Skeletal muscle cell (primary cell): ENCODE measurements around the gene BPI.
"Not testable (repeated sequence)": the region's sequence is repeated elsewhere in the genome, so short reads cannot be mapped to it uniquely, and the experiment has no call there.

Experiments
- DNase-seq: peaks from one replicate; pipeline ENCODE4 v3.0.0-alpha.2; 2010; ENCODE audit warnings: low read depth
- H3K4me3 ChIP-seq: 2 replicates; pipeline ENCODE4 v1.5.1; 2011; ENCODE audit warnings: low read depth, mild to moderate bottlenecking, control low read depth, low read length, moderate library complexity

Gene BPI

DNA sequence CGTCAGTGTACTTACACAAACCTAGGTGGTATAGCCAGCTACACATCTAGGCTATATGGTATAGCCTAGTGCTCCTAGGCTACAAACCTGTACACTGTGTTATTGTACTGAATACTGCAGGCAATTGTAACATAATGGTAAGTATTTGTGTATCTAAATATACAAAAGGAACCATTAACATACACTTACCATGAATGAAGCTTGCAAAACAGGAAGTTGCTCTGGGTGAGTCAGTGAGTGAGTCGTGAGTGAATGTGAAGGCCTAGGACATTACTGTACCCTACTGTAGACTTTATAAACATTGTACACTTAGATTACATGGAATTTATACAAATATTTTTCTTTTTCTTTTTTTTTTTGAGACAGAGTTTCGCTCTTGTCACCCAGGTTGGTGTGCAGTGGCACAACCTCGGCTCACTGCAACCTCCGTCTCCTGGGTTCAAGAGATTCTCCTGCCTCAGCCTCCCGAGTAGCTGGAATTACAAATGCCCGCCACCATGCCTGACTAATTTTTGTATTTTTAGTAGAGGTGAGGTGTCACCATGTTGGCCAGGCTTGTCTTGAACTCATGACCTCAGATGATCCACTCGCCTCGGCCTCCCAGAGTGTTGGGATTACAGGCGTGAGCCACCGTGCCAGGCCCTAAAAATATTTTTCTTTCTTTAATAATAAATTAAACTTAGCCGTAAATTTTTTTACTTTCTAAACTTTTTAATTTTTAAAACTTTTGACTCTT is 28.0 kb upstream of the BPI start:
- no peak overlapping the region for H3K4me3 ChIP-seq
- no peak for DNase-seq

DNA sequence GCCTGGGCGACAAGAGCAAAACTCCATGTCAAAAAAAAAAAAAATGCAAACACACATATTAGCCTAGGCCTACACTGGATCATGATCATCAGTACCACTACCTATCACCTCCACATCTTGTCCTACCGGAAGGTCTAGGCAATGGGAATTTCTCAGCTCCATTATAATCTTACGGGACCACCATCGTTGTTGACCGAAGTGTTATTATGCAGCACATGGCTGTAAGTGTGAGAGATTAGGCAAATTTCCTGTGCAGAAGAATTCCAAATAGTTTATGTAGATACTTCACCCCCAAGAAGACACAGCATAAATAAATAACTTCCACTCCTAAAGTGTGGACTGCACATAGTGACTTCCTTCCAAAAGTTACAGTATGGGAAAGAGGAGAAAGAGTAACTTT is 26.7 kb upstream of the BPI start:
- no peak for DNase-seq
- no peak overlapping the region for H3K4me3 ChIP-seq

DNA sequence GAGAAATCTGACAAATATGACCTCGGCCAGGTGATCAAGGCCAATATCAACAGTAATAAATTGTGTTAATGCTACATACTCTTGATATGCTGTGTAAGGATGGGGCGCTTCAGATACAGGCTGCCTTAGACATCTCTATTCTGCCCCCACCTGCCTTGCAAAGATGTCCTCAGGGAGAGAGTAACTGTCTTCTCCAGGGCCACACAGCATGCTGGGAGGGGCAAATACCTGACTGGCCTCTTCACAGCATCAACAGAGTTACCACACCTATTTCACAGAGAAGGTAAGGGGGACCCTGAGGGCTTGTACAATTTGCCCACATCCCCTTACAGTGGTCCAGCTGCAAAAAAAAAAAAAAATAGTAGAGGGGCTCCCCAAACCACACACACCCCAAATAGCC is 26.3 kb upstream of the BPI start:
- no peak for DNase-seq
- H3K4me3 ChIP-seq: no peak overlapping the region

DNA sequence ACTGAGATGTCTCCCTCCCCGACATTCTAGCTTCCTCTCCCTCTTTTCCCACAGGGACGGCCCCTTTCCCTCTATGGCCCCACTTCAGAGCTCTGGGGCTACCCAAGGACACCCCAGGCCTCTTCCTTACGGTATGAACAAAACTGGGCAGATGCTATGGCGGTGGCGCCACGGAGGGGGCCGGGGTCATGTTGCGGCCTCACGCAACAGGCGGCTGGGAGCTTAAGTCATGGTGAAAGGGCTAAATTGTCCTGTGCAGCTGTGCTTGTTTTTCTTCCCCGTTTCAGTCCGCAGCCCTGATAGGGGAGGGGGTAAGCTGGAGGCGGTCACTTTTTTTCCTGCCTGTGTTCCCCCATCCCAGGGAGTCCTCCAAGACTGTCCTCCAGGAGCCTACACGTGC is 25.8 kb upstream of the BPI start:
- H3K4me3 ChIP-seq: no peak overlapping the region
- no peak for DNase-seq

DNA sequence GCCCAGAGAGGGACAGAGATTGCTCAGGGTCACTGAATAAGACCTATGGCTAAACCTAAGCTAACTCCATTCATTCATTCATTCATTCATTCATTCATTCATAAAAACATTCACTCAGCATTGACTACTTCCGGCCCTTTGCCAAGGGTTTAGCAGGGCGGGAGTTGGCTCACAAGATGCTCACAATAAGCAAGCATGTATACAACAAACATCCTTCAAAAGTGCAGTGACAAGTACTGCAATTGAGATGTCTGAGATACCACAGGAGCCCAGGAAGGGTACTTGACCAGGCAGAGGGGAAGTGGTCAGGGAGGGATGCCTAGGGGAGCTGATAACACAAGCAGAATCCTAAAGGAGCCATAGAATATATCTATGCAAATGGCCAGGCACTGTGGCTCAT is 25.2 kb upstream of the BPI start:
- H3K4me3 ChIP-seq: no peak overlapping the region
- DNase-seq: no peak

DNA sequence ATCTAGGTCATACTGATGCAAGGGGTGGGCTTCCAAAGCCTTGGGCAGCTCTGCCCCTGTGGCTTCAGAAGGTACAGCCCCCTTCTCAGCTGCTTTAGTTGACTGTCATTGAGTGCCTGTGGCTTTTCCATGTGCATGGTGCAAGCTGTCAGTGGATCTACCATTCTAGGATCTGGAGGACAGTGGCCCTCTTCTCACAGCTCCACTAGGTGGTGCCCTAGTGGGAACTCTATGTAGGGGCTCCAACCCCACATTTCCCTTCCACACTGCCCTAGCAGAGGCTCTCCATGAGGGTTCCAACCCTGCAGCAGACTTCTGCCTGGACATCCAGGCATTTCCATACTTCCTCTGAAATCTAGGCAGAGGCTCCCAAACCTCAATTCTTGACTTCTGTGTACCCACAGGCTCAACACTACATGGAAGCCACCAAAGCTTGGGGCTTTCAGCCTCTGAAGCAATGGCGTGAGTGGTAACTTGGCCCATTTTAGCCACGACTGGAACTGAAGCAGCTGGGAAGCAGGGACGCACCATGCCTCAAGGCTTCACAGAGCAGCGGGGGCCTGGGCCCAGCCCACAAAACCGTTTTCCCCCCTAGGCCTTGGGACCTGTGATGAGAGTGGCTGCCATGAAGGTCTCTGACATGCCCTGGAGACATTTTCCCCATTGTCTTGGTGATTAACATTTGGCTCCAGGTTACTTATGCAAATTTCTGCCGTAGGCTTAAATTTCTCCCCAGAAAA is 22.6 kb upstream of the BPI start:
- not testable (repeated sequence) for H3K4me3 ChIP-seq, DNase-seq

DNA sequence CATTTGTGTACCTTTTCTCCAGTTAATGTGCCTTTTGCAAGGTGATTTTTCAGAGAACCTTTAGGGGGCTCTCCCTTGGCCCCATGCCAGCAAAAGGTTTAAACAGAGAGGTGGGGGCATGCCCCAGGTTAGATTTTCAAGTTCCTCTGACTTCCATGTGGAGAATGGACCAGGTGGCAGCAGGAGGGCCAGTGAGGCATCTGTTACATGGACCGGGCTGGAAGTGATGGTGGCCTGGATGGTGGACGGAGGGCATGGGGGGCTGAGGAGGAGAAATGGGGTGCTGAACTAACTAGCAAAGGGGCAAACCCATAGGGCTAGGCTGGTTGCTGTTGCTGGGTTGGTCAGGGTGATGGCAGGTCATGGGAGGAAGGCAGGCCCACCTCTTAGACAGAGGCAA is 20.7 kb upstream of the BPI start:
- no peak overlapping the region for H3K4me3 ChIP-seq
- DNase-seq: no peak

DNA sequence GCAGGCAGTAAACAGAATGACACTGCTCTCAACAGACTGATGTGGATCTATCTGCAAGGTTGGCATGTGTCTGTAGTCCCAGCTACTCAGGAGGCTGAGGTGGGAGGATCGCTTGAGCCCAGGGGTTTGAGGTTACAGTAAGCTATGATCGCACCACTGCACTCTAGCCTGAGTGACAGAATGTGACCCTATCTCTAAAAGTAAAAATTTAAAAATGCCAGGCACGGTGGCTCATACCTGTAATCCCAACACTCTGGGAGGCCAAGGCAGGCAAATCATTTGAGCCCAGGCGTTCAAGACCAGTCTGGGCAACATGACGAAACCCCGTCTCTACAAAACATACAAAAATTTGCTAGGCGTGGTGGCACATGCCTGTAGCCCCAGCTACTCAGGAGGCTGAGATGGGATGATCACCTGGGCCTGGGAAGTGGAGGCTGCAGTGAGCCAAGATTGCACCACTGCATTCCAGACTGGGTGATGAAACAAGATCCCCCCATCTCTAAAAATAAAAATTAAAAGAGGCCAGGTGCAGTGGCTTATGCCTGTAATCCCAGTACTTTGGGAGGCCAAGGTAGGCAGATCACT is 19.8 kb upstream of the BPI start:
- not testable (repeated sequence) for H3K4me3 ChIP-seq, DNase-seq

DNA sequence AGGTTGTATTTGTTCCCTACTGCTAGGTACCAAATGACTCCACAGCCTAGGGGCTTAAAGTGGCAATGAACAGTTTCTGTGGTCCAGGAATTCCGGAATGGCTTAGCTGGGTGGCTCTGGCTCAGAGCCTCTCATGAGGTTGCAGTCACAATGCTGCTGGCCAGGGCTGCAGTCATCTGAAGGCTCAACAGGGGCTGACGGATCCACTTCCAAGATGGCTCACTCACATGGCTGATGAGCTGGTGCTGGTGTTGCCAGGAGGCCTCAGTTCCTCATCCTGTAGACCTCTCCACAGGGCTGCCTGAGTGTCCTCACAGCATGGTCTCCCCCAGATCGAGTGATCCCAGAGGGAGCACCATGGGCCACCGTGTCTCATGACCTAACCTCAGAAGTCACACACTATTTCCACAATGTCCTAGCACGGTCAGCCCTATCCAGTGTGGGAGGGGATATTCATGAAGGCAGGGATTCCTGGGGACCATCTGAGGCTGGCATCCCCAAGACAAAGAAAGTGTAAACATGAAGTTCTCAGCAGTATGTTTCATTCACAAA is 19.0 kb upstream of the BPI start:
- H3K4me3 ChIP-seq: no peak overlapping the region
- no peak for DNase-seq

DNA sequence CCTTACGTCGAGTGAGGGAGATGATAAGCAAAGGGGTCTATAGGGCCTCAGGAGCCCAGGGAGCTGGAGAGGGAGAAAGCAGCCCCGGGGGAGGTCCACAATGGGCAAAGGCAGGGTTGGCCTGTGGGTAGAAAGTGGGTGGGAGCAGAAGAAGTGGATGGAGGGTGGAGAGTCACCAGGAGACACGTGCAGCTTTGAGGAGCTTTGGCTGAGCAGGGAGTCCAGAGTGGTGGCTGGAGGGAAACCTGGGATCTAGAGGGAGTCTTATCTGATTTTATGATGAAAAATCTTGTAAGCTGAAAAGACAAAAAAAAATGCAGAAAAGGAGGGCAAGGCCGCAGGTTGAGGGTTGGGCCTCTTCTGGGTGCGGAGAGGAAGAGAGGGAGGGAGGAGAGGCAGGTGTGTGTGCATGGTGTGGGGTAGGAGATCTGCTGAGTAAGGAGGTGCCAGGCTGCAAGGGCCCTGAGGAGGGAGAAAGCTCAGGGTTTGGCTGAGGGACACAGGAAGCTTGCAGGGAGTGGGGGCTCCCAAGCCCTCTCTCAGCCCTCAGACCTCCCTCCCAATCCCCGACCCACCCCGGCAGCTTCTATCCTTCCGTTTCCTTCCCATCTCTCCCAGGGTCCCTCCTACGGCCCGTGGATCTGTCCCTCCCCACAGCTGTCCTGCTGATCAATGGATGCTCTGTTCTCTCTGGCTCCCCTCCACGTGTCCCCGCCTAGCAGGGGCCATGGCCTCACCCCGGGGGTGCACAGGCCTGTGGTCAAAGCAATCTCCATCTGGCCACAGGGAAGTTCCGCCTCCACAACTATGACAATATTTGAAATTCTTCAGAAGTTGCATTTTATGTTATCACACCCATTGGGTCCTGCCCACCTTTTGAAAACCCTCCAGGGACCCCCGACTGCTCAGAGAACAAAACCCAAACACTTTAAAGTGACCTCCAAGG is 17.1 kb upstream of the BPI start:
- DNase-seq: no peak
- H3K4me3 ChIP-seq: no peak overlapping the region

DNA sequence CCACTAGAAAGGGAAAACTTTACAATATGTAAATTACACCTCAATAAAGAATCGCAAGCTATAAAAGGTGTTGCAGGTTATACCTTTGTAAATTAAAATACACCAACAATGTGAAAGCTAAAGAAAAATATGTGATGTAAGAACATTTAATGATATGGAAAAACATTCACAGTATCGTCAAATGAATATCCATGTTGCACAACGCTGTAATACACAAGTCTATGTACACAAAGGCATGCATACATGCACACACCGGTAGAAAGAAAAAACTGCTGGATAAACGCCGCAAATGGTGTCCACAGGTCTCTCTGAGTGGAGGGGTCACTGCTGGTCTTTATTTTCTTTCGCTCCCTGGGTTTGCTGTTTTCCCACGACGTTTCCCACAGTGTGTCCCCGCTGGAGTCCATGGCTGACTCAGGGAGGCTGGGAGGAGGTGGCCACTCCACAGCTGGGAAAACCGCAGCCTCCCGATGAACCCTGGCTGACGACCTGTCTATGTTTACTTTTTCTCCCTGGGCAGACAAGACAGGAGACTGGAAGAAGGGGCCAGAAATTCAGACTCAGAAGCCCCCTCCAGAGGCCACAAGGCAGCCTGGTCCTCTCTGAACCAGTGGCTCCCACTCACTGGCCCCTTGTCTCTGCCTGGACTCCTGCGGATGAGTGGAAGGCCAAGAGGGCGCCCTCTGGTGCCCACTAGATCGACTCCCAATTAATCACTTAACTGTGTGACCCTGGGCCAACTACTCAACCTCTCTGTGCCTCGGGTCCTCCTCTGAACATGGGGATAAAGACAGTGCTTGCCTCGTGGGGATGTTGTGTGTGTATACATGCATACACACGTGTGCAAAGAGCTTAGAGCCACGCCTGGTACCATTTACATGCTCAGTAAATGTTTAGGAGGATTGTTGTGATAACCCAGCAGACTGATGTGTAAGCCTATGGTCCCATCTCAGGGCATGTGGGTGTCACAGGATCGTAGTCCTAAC is 12.8 kb upstream of the BPI start:
- no peak for DNase-seq
- H3K4me3 ChIP-seq: no peak overlapping the region

DNA sequence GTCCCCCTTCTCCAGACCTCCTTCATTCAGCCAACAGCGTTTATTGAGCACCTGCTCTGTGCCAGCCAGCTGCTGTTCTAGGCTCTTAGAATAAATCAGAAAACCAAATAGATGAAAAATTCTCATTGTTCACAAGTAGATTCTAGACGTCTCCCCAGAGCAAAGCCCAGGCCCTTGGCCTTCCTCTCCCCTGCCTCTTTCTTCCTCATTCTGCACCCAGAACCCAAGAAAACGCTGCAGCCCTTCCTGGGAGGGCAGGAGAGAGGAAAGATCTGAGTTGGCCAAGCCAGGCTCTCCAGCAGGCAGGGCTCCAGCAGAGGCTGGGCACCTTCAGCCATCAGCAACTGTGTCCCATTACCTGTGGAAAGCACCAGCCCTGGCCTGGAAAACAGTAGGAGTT is 12.0 kb upstream of the BPI start:
- DNase-seq: no peak
- no peak overlapping the region for H3K4me3 ChIP-seq

DNA sequence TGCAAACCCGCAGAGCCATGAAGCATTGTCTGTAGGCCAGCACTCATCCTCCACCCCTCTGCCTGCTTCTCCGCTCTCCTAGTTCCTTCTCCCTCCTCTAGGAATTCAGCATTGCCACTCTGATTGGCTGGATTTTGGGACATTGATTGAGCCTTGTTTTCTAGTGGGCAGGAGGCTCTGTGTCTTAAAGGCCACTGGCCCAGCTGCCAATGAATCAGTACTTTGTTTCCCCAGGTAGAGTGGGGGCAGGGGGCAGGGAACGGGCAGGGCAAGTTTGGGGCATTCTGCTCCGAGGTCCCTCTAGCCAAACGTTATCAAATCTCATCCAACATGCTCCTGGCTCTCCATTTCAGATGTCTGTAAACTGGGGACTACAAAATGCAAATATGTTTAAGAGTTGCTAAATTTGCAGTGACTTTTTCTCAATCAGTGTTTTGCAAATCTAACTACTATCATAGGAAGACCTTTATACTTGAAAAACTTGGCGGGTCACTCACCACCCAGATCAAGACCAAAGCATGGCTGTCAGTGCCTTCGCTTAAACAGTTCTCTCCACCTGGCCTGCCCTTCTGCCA is 10.4 kb upstream of the BPI start:
- no peak overlapping the region for H3K4me3 ChIP-seq
- DNase-seq: no peak

DNA sequence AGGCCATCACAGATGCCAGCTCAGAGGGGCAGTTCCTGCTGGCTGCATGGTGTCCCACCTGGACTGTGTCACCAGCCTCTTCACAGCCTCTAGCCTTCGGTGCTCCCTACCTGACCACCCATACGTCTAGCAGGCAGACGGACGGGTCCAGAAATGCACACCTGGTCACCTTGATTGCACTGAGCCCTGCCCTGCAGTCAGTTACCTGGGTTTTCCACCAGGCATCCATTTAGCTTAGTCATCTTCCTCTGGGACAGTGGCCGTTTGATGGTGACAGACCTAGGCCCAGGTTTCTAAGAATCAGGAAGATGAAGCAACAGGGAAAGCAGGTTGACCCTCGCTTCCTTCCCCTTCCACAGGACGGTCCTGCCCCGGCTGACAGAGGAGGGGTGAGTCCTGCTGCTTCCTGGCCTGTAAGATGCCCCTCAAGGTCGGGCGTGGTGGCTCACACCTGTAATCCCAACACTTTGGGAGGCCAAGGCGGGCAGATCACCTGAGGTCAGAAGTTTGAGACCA is 9.8 kb upstream of the BPI start:
- DNase-seq: no peak
- H3K4me3 ChIP-seq: no peak overlapping the region

DNA sequence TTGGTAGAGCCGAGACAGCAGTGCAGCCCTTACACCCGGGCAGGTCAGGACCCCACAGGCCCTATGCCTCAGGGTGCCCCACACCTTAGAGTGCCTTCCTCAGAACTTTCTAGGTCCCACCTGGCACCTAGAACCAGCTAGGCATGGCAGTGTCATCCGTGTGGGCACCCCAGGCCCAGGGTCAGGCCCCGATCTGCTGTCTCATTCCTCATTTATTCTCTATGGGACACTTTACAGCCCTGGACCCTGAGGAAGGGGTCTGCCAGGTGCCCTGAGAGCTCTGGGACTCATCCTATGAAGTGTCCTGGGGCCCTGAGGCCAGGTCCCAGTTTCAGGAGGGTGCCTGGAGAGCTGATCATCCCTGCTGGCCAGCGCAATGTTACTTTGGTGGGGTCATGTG is 8.1 kb upstream of the BPI start:
- DNase-seq: no peak
- H3K4me3 ChIP-seq: no peak overlapping the region

DNA sequence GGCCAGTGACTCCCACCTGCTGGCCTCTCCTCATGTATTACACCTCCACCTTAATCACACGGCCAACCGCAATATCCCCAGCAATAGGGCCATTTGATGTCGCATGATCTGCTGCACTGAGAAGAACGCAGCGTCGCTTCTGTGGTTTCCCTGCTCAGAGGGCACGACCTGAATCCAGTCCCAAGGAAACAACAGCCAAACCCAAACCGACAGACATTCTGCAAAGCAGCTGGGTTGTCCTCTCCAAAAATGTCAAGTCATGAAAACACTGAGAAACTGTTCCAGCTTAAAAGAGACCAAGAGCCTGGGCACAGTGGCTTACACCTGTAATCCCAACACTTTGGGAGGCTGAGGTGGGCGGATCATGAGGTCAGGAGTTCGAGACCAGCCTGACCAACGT is 7.5 kb upstream of the BPI start:
- no peak overlapping the region for H3K4me3 ChIP-seq
- no peak for DNase-seq

DNA sequence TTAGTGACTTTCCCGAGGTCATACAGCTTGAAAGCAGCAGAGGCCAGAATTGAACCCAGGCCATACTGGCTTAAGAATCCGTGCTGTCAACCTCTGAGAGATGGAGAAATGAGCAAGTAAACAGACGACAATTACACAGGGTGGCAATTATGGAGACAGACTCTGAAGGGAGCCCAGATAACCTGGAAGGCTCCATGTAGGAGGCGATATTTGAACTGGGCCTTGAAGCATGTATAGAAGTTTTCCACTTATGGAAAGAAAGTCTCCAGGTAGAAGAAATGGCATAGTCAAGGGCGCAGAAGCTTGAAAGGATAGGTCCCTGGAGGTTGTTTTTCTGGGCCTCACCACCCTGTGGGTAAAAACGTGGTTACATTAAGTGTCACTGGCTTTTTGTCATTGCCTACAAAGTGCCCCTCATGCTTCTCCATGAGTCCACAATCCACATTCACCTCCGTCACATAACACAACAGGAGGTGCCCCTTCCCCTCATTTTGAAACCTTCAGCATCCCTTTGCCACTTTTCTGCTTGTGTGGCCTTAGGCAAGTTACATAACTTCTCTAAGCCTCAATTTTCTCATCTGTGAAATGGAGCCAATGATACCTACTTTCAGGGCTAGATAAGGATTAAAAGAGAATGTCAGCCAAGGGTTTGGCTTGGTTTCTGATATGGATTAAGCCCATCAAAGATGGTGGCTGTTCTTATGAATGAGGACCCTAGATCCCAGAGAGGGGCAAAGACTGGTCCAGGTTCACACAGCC is 5.9 kb upstream of the BPI start:
- H3K4me3 ChIP-seq: no peak overlapping the region
- no peak for DNase-seq
